Measurements from ENCODE around the gene ZP1. TPM values are rescaled to one million over a fixed set of nuclear protein-coding genes. Genes with fewer than 3 reads are reported as not detected.

The ZP1 gene
- total and polyA plus RNA-seq, 4 donors, result not detected

GRCh38 chr11:60867871-60868681 lies 734 bp downstream of the ZP1 start:
- DNase-seq (ENCODE audit: low spot score), result no peak
- H3K4me3 ChIP-seq (ENCODE audit: low read depth in 1 of 3, low read length in 3 of 3), result no peak overlapping the region
- 84% methylated on average over 10 of the region's 10 CpGs for WGBS
- peaks cover 0 to 8% (median 4%) of the 10 kb centered on the region in 4 donors for H3K4me1 ChIP-seq (ENCODE audit: control insufficient read depth in 4 of 4, insufficient read depth in 4 of 4, low read length in 3 of 4)
- H3K9me3 ChIP-seq (ENCODE audit: control insufficient read depth in 4 of 4, low read length in 3 of 4), result no peaks in the 10 kb centered on the region
- TF ChIP-seq, protein P1, sequence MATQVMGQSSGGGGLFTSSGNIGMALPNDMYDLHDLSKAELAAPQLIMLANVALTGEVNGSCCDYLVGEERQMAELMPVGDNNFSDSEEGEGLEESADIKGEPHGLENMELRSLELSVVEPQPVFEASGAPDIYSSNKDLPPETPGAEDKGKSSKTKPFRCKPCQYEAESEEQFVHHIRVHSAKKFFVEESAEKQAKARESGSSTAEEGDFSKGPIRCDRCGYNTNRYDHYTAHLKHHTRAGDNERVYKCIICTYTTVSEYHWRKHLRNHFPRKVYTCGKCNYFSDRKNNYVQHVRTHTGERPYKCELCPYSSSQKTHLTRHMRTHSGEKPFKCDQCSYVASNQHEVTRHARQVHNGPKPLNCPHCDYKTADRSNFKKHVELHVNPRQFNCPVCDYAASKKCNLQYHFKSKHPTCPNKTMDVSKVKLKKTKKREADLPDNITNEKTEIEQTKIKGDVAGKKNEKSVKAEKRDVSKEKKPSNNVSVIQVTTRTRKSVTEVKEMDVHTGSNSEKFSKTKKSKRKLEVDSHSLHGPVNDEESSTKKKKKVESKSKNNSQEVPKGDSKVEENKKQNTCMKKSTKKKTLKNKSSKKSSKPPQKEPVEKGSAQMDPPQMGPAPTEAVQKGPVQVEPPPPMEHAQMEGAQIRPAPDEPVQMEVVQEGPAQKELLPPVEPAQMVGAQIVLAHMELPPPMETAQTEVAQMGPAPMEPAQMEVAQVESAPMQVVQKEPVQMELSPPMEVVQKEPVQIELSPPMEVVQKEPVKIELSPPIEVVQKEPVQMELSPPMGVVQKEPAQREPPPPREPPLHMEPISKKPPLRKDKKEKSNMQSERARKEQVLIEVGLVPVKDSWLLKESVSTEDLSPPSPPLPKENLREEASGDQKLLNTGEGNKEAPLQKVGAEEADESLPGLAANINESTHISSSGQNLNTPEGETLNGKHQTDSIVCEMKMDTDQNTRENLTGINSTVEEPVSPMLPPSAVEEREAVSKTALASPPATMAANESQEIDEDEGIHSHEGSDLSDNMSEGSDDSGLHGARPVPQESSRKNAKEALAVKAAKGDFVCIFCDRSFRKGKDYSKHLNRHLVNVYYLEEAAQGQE (IDR thresholded peaks at IDR 0.05), result no peak
- TF ChIP-seq TAF1 (conservative IDR thresholded peaks at IDR 0.05), result no peak
- no peak for TF ChIP-seq FOXA1 (IDR thresholded peaks at IDR 0.05)
- TF ChIP-seq, protein P2, sequence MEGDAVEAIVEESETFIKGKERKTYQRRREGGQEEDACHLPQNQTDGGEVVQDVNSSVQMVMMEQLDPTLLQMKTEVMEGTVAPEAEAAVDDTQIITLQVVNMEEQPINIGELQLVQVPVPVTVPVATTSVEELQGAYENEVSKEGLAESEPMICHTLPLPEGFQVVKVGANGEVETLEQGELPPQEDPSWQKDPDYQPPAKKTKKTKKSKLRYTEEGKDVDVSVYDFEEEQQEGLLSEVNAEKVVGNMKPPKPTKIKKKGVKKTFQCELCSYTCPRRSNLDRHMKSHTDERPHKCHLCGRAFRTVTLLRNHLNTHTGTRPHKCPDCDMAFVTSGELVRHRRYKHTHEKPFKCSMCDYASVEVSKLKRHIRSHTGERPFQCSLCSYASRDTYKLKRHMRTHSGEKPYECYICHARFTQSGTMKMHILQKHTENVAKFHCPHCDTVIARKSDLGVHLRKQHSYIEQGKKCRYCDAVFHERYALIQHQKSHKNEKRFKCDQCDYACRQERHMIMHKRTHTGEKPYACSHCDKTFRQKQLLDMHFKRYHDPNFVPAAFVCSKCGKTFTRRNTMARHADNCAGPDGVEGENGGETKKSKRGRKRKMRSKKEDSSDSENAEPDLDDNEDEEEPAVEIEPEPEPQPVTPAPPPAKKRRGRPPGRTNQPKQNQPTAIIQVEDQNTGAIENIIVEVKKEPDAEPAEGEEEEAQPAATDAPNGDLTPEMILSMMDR (IDR thresholded peaks at IDR 0.05; ENCODE audit: low read depth, low read length, missing input control), result no peak
- no peak for TF ChIP-seq RXRA (IDR thresholded peaks at IDR 0.05)
- TF ChIP-seq HNF4G (IDR thresholded peaks at IDR 0.05), result no peak
- no peak for TF ChIP-seq YY1 (IDR thresholded peaks at IDR 0.05)
- TF ChIP-seq JUND (IDR thresholded peaks at IDR 0.05), result no peak
- no peak for TF ChIP-seq SP1 (IDR thresholded peaks at IDR 0.05)
- no peak for TF ChIP-seq RAD21 (IDR thresholded peaks at IDR 0.05)
- TF ChIP-seq HNF4A (conservative IDR thresholded peaks at IDR 0.05), result no peak
- TF ChIP-seq, protein P3, sequence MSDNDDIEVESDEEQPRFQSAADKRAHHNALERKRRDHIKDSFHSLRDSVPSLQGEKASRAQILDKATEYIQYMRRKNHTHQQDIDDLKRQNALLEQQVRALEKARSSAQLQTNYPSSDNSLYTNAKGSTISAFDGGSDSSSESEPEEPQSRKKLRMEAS (IDR thresholded peaks at IDR 0.05), result no peak
- no peak for TF ChIP-seq NR2F2 (IDR thresholded peaks at IDR 0.05)
- TF ChIP-seq EGR1 (IDR thresholded peaks at IDR 0.05; ENCODE audit: low read depth in 2 of 2), result no peak
- TF ChIP-seq ZBTB33 (IDR thresholded peaks at IDR 0.05), result no peak
- no peak for TF ChIP-seq GABPA (IDR thresholded peaks at IDR 0.05 in 1 of 2, conservative IDR thresholded peaks at IDR 0.05 in 1 of 2)
- H3K27me3 ChIP-seq (ENCODE audit: control insufficient read depth in 4 of 4, insufficient read depth in 4 of 4, low read length in 3 of 4), result no peaks in the 10 kb centered on the region
- no peak overlapping the region for H3K27ac ChIP-seq (ENCODE audit: low read depth in 1 of 2, low read length in 2 of 2)
- H3K36me3 ChIP-seq (ENCODE audit: control insufficient read depth in 4 of 4, insufficient read depth in 3 of 4, low read depth in 1 of 4, low read length in 3 of 4), result no peaks in the 10 kb centered on the region
- H3K9ac ChIP-seq (ENCODE audit: low read depth in 1 of 2, low read length in 2 of 2), result no peak overlapping the region

Data from liver (tissue), 9 donors.